Suprapubic skin (tissue), 4 donors: ENCODE measurements around the gene MRPL9.

Experiments
- CTCF ChIP-seq, 2 donors: fragments of 200-600 bp in 1 of 2; fragments of 450-650 bp in 1 of 2; sonication (generic) in 1 of 2; IDR thresholded peaks; one replicate each; pipeline ENCODE4 v1.5.1; 2016 to 2019; ENCODE audit warnings: antibody characterized with exemption in 2 of 2, mild to moderate bottlenecking in 1 of 2, moderate library complexity in 1 of 2
- EP300 ChIP-seq: sonication (generic); formaldehyde crosslinking; IDR thresholded peaks from one replicate; pipeline ENCODE4 v1.6.1; 2017; ENCODE audit warnings: antibody characterized with exemption
- POLR2A ChIP-seq, 2 donors: fragments of 450-650 bp; IDR thresholded peaks; one replicate each; pipeline ENCODE4 v1.6.1; 2017; ENCODE audit warnings: antibody characterized with exemption in 2 of 2, mild to moderate bottlenecking in 2 of 2, moderate library complexity in 2 of 2
- POLR2AphosphoS5 ChIP-seq, 3 donors: sonication (generic); formaldehyde crosslinking; IDR thresholded peaks; one replicate each; pipeline ENCODE4 v1.6.1; 2017; ENCODE audit warnings: antibody characterized with exemption in 3 of 3

- TF ChIP-seq POLR2AphosphoS5 (IDR thresholded peaks at IDR 0.05) (no peak), CTCF (IDR thresholded peaks at IDR 0.05) (no peak), POLR2A (IDR thresholded peaks at IDR 0.05) (no peak), EP300 (no peak)
Measured at GRCh38 chr1:151774256-151774922, 11.1 kb upstream of the MRPL9 start.
